ENCODE data around the gene PRSS8.
"Not testable (repeated sequence)": the region's sequence is repeated elsewhere in the genome, so short reads cannot be mapped to it uniquely, and the experiment has no call there.

Gene PRSS8

DNA sequence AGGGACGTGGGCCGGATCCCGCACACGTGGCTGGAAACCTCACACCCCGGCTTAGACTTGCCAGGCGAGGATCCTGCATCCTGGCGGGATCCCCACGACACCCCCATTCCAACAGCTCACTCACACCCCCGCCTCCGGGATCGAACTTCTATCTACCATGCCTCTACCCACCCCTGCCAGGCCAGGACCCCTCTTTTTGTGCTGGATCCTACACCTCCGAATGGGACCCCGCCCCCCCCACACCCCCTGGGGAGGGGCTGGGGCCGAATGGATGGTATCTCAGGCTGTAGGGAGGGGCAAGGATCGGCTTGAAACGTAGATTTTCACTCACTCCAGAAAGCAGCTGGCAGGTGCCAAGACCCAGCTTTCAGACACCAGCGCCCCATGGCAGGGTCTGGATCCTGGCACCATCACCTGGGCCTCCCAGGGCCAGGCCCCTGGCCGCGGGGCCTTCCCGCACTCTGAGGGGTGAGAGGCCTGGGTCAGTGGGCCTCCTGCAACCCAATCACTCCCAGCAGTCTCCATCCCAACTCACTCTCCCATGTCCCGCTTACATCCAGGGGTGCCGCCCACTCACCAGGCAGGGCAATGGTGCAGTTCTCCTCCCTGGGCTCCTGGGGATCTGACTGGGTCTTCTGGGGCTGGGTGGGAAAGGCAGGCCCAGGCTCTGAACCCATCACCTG lies 7.6 kb upstream of the PRSS8 start:
- TF ChIP-seq CTCF (IDR thresholded peaks at IDR 0.05; ENCODE audit: borderline replicate concordance, insufficient read depth, low read depth, low read length) = no peak

GRCh38 chr16:31142109-31143010 lies 6.8 kb upstream of the PRSS8 start:
- peak; percentile 96 for TF ChIP-seq CTCF (IDR thresholded peaks at IDR 0.05; ENCODE audit: borderline replicate concordance, insufficient read depth, low read depth, low read length)
- H3K4me3 ChIP-seq (ENCODE audit: low read depth, low read length) = peak overlapping the region; percentile 21

More for the DNA sequence above, 7.6 kb upstream of the PRSS8 start:
- H3K4me3 ChIP-seq (ENCODE audit: low read depth, low read length) = no peak overlapping the region

DNA sequence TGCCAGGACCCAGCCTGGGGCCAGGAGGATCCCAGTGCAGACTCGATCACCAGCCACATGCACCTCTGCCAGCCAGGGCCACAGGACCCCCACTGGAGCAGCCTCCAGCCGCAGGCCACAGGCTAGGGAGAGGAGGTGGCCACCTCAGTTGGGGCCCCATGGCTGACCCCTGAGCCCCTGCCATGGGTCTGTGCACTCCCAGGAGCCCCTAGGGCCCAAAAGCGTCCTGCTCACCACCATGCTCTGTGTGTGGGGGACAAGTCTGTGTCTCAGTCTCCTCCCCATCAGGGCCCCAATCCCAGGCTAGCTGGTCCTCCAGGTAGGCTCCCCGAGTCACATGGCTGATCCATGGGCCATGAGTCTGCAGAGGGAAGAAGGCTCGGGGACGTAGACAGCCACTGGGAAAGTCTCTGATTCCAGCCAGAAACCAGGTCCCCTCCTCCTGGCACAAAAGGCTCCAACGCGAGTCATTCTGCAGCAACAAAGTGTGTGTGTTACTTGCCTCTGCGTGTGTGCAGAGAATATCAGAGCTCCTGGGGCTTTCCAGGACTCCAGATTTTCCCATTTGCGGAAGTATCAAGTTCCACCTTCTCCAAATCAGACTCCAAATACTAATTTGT lies 6.1 kb upstream of the PRSS8 start:
- TF ChIP-seq CTCF (IDR thresholded peaks at IDR 0.05; ENCODE audit: borderline replicate concordance, insufficient read depth, low read depth, low read length) = no peak
- H3K4me3 ChIP-seq (ENCODE audit: low read depth, low read length) = no peak overlapping the region

- H3K4me3 ChIP-seq (ENCODE audit: low read depth, low read length) = not testable (repeated sequence)
Measured at GRCh38 chr16:31141071-31141469, 5.5 kb upstream of the PRSS8 start.

DNA sequence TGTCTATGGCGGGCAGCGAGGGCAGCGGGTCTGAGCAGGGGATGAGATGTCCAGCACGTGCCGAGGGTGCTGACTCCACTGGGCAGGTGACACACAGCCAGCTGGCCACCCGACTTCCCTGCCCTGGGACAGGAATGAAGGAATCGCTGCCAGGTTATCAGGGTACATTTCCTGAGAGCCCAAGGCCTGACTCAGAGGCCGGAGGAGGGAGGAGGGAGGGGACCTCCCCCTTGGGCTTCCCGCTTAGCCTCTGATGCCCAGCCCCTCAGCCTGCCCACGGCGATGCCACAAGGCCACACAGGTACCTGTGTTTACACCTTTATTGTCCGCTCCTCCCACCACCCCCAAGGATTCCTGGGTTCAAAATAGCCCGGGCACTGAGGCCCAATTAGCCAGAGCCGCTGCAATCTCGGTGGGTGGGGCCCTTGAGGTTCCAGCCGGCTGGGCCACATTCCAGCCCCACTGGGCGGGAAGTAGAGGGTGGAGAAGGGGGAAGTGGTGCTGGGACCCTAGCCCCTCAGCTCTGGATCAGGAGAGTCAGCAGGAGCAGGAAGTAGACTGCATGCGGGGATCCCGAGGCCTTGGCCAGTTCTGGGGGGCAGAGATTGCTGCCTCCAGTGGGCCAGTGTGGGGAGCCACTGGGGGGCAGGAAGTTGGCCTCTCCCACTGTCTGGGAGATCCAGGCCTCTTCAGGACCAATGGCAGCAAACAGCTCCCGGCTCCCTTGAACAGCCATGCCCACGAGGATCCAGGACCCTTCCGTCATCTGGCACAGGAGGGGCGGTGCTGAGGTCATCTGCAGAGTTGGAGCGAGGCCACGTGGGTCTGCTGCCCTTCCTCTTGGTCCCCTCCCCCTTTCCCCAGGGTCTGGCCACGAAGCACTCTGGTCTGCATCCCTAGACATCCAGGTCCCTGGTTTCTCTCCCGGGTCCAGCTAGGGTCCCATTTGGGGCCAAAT lies 3.4 kb upstream of the PRSS8 start:
- no peak overlapping the region for H3K4me3 ChIP-seq (ENCODE audit: low read depth, low read length)
- no peak for TF ChIP-seq CTCF (IDR thresholded peaks at IDR 0.05; ENCODE audit: borderline replicate concordance, insufficient read depth, low read depth, low read length)

DNA sequence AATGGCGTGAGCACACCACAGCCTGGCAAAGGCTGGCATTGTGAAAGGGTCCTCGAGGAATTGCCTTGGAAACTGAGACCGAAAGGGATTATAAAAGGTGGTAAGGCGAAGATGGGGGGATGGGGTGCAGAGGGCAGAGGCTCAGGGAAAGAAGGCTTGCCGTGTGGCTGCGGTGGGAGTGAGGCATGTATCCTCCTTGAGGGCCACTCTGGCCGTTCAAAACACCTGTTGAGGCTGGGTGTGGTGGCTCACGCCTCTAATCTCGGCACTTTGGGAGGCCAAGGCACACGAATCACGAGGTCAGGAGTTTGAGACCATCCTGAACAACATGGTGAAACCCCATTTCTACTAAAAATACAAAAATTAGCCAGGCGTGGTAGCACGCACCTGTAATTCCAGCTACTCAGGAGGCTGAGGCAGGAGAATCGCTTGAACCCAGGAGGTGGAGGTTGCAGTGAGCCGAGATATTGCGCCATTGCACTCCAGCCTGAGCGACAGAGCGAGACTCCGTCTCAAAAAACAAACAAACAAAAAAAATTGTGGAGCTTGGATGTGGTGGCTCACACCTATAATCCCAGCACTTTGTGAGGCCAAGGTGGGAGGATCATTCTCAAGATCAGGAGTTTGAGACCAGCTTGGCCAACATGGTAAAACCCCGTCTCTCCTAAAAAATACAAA lies 1.4 kb upstream of the PRSS8 start:
- not testable (repeated sequence) for H3K4me3 ChIP-seq (ENCODE audit: low read depth, low read length)

DNA sequence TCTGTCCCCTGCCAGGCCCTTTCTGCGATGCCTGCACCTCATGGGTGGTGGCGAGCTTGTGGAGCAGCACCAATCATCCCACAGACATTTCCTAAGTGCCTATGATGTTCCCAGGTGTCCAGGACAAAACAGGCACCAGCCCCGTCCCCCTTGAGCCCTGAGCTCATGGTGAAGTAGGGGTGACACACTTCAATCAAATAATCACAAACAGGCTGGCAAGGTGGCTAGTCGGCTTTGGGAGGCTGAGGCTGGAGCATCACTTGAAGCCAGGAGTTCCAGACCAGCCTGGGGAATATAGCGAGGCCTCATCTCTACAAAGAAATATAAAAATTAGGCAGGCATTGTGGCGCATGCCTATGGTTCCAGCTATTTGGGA lies 748 bp upstream of the PRSS8 start:
- no peak overlapping the region for H3K4me3 ChIP-seq (ENCODE audit: low read depth, low read length)
- TF ChIP-seq CTCF (IDR thresholded peaks at IDR 0.05; ENCODE audit: borderline replicate concordance, insufficient read depth, low read depth, low read length) = no peak
